ENCODE data around the gene C2CD2L. TPM values are rescaled to one million over a fixed set of nuclear protein-coding genes. Genes with fewer than 3 reads are reported as not detected.

Gene C2CD2L
- total and polyA plus RNA-seq, 2 donors (not counting 1 experiment from before 2014, with no cell fraction given) = 3.0 TPM

DNA sequence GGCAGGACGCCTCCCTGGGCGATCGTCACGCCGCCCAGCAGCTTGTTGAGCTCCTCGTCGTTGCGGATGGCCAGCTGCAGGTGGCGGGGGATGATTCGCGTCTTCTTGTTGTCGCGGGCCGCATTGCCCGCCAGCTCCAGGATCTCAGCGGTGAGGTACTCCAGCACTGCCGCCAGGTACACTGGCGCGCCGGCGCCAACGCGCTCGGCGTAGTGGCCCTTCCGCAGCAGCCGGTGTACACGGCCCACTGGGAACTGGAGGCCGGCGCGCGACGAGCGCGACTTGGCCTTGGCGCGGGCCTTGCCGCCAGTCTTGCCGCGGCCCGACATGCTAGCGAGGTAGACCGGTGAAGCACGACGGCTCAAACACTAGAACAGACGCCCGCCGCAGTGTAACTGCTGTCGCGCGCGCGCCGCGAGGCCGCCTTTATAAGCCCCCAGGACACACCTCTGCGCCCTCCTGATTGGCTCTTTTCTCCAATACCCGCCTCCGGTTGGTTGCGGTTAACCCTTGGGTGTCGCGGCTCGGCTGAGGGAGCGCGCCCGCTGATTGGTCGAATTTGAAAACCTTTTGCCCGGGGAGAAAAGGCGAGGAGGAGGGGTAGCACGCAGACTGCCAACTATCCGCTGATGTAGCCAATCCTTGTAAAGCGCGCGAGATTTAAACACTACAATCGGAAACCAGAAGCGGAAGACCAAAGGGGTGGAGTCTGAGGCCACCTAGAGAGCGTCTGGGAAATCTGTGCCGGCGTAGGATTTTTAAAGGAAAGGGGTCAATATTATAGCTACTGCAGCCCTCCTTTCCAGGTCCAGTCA lies 11.9 kb upstream of the C2CD2L start:
- H3K79me2 ChIP-seq (ENCODE audit: control insufficient read depth, insufficient read depth, low read length) = peaks cover 41% of the 10 kb centered on the region
- peaks cover 16% of the 10 kb centered on the region for H3K36me3 ChIP-seq (ENCODE audit: control insufficient read depth, insufficient read depth, low read length)
- H3K9ac ChIP-seq (ENCODE audit: insufficient read depth, low read length) = peak overlapping the region; percentile 84
- H3K9me3 ChIP-seq (ENCODE audit: control insufficient read depth, insufficient read depth, low read depth, low read length) = no peaks in the 10 kb centered on the region
- no peaks in the 10 kb centered on the region for H4K20me1 ChIP-seq (ENCODE audit: control insufficient read depth, extremely low read depth, insufficient read depth, low read length)
- H3K4me2 ChIP-seq (ENCODE audit: extremely low read depth, insufficient read depth, low read length) = peak overlapping the region; percentile 89
- H3K4me1 ChIP-seq (ENCODE audit: control insufficient read depth, extremely low read depth, insufficient read depth, low read length) = peaks cover 14% of the 10 kb centered on the region
- peak overlapping the region; percentile 83 for H3K27ac ChIP-seq (ENCODE audit: insufficient read depth, low read length)
- H3K27me3 ChIP-seq (ENCODE audit: control insufficient read depth, insufficient read depth, low read length) = no peaks in the 10 kb centered on the region
- H2AFZ ChIP-seq (ENCODE audit: low read length) = peak overlapping the region; percentile 28
- peak; percentile 99 to 100 for DNase-seq (ENCODE audit: low read depth in 2 of 2)
- no peak for TF ChIP-seq EZH2 (IDR thresholded peaks at IDR 0.05; ENCODE audit: low read length, missing control alignments)
- TF ChIP-seq, protein P1, sequence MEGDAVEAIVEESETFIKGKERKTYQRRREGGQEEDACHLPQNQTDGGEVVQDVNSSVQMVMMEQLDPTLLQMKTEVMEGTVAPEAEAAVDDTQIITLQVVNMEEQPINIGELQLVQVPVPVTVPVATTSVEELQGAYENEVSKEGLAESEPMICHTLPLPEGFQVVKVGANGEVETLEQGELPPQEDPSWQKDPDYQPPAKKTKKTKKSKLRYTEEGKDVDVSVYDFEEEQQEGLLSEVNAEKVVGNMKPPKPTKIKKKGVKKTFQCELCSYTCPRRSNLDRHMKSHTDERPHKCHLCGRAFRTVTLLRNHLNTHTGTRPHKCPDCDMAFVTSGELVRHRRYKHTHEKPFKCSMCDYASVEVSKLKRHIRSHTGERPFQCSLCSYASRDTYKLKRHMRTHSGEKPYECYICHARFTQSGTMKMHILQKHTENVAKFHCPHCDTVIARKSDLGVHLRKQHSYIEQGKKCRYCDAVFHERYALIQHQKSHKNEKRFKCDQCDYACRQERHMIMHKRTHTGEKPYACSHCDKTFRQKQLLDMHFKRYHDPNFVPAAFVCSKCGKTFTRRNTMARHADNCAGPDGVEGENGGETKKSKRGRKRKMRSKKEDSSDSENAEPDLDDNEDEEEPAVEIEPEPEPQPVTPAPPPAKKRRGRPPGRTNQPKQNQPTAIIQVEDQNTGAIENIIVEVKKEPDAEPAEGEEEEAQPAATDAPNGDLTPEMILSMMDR (conservative IDR thresholded peaks at IDR 0.05 in 1 of 2, IDR thresholded peaks at IDR 0.05 in 1 of 2; ENCODE audit: low read depth in 1 of 2, low read length in 2 of 2) = peak in 1 of 2 donors; percentile 4
- peak overlapping the region; percentile 58 to 86 (median 82) for H3K4me3 ChIP-seq (replicated peaks in 1 of 4; ENCODE audit: control extremely low read depth in 1 of 4, insufficient read depth in 1 of 4, low read depth in 3 of 4, low read length in 4 of 4)

DNA sequence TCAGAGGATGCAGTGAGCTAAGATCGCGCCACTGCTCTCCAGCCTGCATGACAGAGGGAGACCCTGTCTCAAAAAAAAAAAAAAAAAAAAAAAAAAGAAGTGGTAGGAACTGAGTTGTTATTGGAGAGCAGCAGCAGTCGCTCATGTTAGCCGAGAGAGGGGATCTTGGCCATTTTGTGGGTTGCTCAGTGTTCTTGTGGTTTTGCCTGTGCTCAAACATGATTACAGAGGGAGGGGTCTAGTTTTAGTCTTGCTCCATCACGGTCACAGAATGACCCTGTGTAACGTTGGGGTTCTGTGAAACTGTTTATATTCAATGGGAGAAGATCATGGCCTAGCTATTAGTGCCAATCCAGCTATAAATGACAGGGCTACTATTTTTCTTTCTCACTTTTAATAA lies 7.4 kb upstream of the C2CD2L start:
- no peak for DNase-seq (ENCODE audit: low read depth in 2 of 2)
- H3K27me3 ChIP-seq (ENCODE audit: control insufficient read depth, insufficient read depth, low read length) = no peaks in the 10 kb centered on the region
- peak overlapping the region; percentile 44 for H3K4me2 ChIP-seq (ENCODE audit: extremely low read depth, insufficient read depth, low read length)
- H3K36me3 ChIP-seq (ENCODE audit: control insufficient read depth, insufficient read depth, low read length) = peaks cover 9% of the 10 kb centered on the region
- no peaks in the 10 kb centered on the region for H4K20me1 ChIP-seq (ENCODE audit: control insufficient read depth, extremely low read depth, insufficient read depth, low read length)
- H2AFZ ChIP-seq (ENCODE audit: low read length) = no peak overlapping the region
- H3K4me1 ChIP-seq (ENCODE audit: control insufficient read depth, extremely low read depth, insufficient read depth, low read length) = peaks cover 10% of the 10 kb centered on the region
- peaks cover 24% of the 10 kb centered on the region for H3K79me2 ChIP-seq (ENCODE audit: control insufficient read depth, insufficient read depth, low read length)
- H3K9me3 ChIP-seq (ENCODE audit: control insufficient read depth, insufficient read depth, low read depth, low read length) = no peaks in the 10 kb centered on the region
- H3K27ac ChIP-seq (ENCODE audit: insufficient read depth, low read length) = no peak overlapping the region
- H3K4me3 ChIP-seq (replicated peaks in 1 of 4; ENCODE audit: control extremely low read depth in 1 of 4, insufficient read depth in 1 of 4, low read depth in 3 of 4, low read length in 4 of 4) = no peak overlapping the region
- no peak overlapping the region for H3K9ac ChIP-seq (ENCODE audit: insufficient read depth, low read length)
- TF ChIP-seq, protein P1 (conservative IDR thresholded peaks at IDR 0.05 in 1 of 2, IDR thresholded peaks at IDR 0.05 in 1 of 2; ENCODE audit: low read depth in 1 of 2, low read length in 2 of 2) = no peak
- TF ChIP-seq EZH2 (IDR thresholded peaks at IDR 0.05; ENCODE audit: low read length, missing control alignments) = no peak

DNA sequence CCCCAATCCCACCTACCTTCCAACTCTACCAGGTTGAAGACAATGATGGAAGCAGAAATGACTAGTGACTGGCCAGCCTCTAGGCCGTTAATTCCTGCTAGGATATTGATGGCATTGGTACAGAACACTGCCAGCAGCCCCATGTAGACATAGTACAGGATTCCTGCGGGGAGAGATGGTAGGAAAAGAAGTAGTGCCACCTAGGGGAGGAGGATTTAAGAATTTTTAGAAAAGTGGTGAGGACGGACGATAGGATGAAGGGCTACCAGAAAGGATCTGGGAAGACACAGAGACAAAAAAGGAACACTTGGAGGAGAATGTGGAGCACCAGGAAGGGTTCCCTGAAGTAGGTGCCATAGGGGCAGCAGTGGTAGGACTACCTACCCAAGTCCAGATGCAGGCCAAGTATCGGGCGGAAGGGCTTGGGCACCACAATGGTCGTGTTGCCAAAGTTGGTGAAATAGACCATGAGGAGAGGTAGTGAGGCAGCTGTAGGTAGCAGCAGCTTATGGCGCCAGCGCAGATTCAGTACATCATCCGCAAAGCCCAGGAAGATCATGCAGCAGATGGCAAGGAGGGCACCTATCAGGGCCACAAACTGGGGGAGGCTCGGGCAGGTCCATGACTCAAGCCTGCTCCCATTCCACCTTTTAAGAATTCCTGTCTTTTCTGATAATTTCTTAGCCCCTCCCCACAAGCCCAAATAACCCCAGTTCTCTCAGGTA lies 6.7 kb upstream of the C2CD2L start:
- Histone ChIP-seq H3K27me3 (ENCODE audit: control insufficient read depth, insufficient read depth, low read length) (no peaks in the 10 kb centered on the region), H3K36me3 (ENCODE audit: control insufficient read depth, insufficient read depth, low read length) (peaks cover 9% of the 10 kb centered on the region), H2AFZ (ENCODE audit: low read length) (peak overlapping the region; percentile 21), H3K9ac (ENCODE audit: insufficient read depth, low read length) (peak overlapping the region; percentile 79), H4K20me1 (ENCODE audit: control insufficient read depth, extremely low read depth, insufficient read depth, low read length) (no peaks in the 10 kb centered on the region), H3K4me1 (ENCODE audit: control insufficient read depth, extremely low read depth, insufficient read depth, low read length) (peaks cover 10% of the 10 kb centered on the region), H3K4me2 (ENCODE audit: extremely low read depth, insufficient read depth, low read length) (peak overlapping the region; percentile 99), H3K79me2 (ENCODE audit: control insufficient read depth, insufficient read depth, low read length) (peaks cover 18% of the 10 kb centered on the region), H3K4me3 (replicated peaks in 1 of 4; ENCODE audit: control extremely low read depth in 1 of 4, insufficient read depth in 1 of 4, low read depth in 3 of 4, low read length in 4 of 4) (peak overlapping the region; percentile 71 to 90 (median 86)), H3K9me3 (ENCODE audit: control insufficient read depth, insufficient read depth, low read depth, low read length) (no peaks in the 10 kb centered on the region), H3K27ac (ENCODE audit: insufficient read depth, low read length) (peak overlapping the region; percentile 96)
- TF ChIP-seq EZH2 (IDR thresholded peaks at IDR 0.05; ENCODE audit: low read length, missing control alignments) = no peak
- TF ChIP-seq, protein P1 (conservative IDR thresholded peaks at IDR 0.05 in 1 of 2, IDR thresholded peaks at IDR 0.05 in 1 of 2; ENCODE audit: low read depth in 1 of 2, low read length in 2 of 2) = peak; percentile 49 to 52
- DNase-seq (ENCODE audit: low read depth in 2 of 2) = peak; percentile 46 to 60

Measured in fibroblast of lung (primary cell).